Measurements from ENCODE around the gene ZFAND3.

GRCh38 chr6:38077488-38078030 lies 258.0 kb downstream of the ZFAND3 start:
- TF ChIP-seq EZH2 (IDR thresholded peaks at IDR 0.05; ENCODE audit: low read length, unreplicated experiment) (no peak), CTCF (conservative IDR thresholded peaks at IDR 0.05; ENCODE audit: low read depth, low read length) (no peak)

Measured in PC-3 (cell line).